NB4 (cell line): ENCODE results near the gene MINDY3.

Source experiments
- MYC ChIP-seq: IDR thresholded peaks from 2 replicates; pipeline ENCODE4 v1.6.1; 2011; ENCODE audit warnings: low read depth, low read length
- POLR2A ChIP-seq: IDR thresholded peaks from 2 replicates; pipeline ENCODE4 v1.6.1; 2011; ENCODE audit warnings: mild to moderate bottlenecking; ENCODE audit not compliant: insufficient read length; ENCODE audit errors: extremely low read depth
- TF ChIP-seq, protein P1 (sequence below): IDR thresholded peaks from one replicate; pipeline ENCODE4 v1.5.1; 2012; ENCODE audit warnings: low read depth, low read length
- TF ChIP-seq, protein P2 (sequence below): IDR thresholded peaks from 2 replicates; pipeline ENCODE4 v1.6.1; 2011; ENCODE audit warnings: low read depth, low read length

DNA sequence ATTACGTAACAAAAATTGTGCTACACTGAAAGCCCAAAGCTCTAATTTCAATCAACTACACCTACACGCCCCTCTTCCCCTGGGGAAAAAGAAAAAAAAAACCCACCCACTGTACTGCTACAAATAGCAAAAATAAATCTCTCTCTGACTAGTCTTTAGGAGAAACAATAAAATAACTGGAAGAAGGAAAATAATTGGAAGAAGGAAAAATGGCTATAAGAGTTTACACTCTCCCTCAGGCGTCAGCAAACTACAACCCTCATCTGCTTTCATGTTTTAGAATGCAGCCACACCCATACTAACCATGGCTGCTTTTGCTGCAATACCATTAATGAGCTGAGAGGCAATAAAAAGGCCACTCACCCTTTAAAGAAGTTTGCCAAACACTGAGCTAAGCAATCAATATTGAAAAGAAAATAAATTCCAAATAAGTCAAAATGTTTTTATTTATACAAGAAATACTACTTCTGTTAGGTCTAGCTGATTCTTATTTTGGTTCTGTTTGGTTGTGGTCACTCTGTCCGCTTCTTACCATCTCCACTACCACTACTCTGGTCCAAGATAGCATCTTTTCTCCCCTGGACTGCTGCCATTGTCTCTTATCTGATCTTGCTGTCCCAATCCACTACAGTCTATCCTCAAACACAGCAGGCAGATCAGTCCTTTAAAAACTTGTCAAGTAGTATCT, 3.8 kb downstream of the MINDY3 start:
- TF ChIP-seq MYC (no peak), POLR2A (no peak)
- TF ChIP-seq, protein P1, sequence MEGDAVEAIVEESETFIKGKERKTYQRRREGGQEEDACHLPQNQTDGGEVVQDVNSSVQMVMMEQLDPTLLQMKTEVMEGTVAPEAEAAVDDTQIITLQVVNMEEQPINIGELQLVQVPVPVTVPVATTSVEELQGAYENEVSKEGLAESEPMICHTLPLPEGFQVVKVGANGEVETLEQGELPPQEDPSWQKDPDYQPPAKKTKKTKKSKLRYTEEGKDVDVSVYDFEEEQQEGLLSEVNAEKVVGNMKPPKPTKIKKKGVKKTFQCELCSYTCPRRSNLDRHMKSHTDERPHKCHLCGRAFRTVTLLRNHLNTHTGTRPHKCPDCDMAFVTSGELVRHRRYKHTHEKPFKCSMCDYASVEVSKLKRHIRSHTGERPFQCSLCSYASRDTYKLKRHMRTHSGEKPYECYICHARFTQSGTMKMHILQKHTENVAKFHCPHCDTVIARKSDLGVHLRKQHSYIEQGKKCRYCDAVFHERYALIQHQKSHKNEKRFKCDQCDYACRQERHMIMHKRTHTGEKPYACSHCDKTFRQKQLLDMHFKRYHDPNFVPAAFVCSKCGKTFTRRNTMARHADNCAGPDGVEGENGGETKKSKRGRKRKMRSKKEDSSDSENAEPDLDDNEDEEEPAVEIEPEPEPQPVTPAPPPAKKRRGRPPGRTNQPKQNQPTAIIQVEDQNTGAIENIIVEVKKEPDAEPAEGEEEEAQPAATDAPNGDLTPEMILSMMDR = no peak
- TF ChIP-seq, protein P2, sequence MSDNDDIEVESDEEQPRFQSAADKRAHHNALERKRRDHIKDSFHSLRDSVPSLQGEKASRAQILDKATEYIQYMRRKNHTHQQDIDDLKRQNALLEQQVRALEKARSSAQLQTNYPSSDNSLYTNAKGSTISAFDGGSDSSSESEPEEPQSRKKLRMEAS = no peak
